BE2C (cell line): ENCODE results near the gene TMEM170A.
"Not testable (repeated sequence)": the region's sequence is repeated elsewhere in the genome, so short reads cannot be mapped to it uniquely, and the experiment has no call there.

Experiments
- DNase-seq: peaks from one replicate; pipeline ENCODE4 v3.0.0-alpha.2; 2020
- H3K27me3 ChIP-seq: fragments of 250-450 bp; sonication (Bioruptor Pico); 2 replicates; pipeline ENCODE4 v1.5.1; 2020; ENCODE audit warnings: mild to moderate bottlenecking
- H3K36me3 ChIP-seq: fragments of 250-450 bp; sonication (Bioruptor Pico); 2 replicates; pipeline ENCODE4 v1.5.1; 2020; ENCODE audit warnings: mild to moderate bottlenecking
- H3K4me1 ChIP-seq: fragments of 250-450 bp; sonication (Bioruptor Pico); 2 replicates; pipeline ENCODE4 v1.5.1; 2020
- H3K4me3 ChIP-seq: 2 replicates; pipeline ENCODE4 v1.5.1; 2011; ENCODE audit warnings: low read depth, low read length
- H3K9me3 ChIP-seq: fragments of 250-450 bp; sonication (Bioruptor Pico); 2 replicates; pipeline ENCODE4 v1.5.1; 2020
- TF ChIP-seq, protein P1 (sequence below): IDR thresholded peaks from 2 replicates; pipeline ENCODE4 v1.5.1; 2012; ENCODE audit warnings: mild to moderate bottlenecking, low read depth, low read length

Gene TMEM170A

GRCh38 chr16:75476817-75477216, 12.3 kb upstream of the TMEM170A start:
- H3K9me3 ChIP-seq = no peaks in the 10 kb centered on the region
- H3K27me3 ChIP-seq = no peaks in the 10 kb centered on the region
- no peaks in the 10 kb centered on the region for H3K36me3 ChIP-seq
- H3K4me3 ChIP-seq = no peak overlapping the region
- no peak for DNase-seq
- H3K4me1 ChIP-seq = no peaks in the 10 kb centered on the region
- TF ChIP-seq, protein P1, sequence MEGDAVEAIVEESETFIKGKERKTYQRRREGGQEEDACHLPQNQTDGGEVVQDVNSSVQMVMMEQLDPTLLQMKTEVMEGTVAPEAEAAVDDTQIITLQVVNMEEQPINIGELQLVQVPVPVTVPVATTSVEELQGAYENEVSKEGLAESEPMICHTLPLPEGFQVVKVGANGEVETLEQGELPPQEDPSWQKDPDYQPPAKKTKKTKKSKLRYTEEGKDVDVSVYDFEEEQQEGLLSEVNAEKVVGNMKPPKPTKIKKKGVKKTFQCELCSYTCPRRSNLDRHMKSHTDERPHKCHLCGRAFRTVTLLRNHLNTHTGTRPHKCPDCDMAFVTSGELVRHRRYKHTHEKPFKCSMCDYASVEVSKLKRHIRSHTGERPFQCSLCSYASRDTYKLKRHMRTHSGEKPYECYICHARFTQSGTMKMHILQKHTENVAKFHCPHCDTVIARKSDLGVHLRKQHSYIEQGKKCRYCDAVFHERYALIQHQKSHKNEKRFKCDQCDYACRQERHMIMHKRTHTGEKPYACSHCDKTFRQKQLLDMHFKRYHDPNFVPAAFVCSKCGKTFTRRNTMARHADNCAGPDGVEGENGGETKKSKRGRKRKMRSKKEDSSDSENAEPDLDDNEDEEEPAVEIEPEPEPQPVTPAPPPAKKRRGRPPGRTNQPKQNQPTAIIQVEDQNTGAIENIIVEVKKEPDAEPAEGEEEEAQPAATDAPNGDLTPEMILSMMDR = no peak

GRCh38 chr16:75475420-75475847, 10.9 kb upstream of the TMEM170A start:
- H3K4me3 ChIP-seq = no peak overlapping the region
- no peaks in the 10 kb centered on the region for H3K27me3 ChIP-seq
- H3K4me1 ChIP-seq = no peaks in the 10 kb centered on the region
- H3K36me3 ChIP-seq = no peaks in the 10 kb centered on the region
- no peak for DNase-seq
- TF ChIP-seq, protein P1 = no peak
- no peaks in the 10 kb centered on the region for H3K9me3 ChIP-seq

- Histone ChIP-seq H3K4me3 (no peak overlapping the region), H3K36me3 (no peaks in the 10 kb centered on the region)
- TF ChIP-seq, protein P1 = no peak
These were observed 8.7 kb upstream of the TMEM170A start for GRCh38 chr16:75472908-75473877.

DNA sequence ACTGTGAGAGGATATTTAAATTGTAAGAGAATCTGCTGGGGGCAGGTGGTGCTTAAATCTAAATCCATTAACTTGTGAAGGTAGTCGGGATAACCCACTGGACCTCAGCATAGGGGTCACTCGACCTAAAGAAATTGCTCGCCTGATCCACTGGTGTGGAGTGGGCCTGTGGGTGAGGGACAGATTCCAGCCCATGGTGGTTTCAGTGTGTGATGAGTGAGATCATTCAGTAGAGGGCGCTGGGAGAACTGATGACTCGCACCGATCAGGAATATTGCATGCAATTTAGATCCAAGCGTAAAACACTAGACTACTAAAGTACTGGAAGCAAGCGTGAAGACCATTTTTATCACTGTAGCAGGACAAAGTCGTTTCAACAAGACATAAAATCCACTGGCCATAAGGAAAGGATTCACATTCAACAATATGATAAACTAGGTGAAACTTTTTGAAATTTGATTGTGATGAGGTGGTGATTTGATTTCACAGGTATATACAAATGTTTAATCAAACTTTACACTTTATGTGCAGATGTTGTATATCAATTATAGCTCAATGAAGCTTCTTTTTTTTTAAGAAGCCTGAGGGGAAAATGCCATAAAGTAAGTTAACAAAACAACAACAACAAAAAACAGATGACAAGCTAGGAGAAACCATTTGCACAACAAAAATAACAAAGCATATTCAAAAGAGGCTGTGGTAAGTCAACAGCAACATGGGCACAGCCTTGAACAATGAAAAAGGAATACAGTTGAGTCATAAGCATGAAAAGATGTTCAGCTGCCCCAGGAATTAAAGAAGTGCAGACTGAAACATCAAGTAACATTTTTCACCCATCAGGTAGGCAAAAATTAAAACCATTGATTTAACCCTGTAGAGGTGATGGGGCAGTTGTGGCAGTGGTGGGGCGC, 7.5 kb upstream of the TMEM170A start:
- Histone ChIP-seq H3K9me3 (no peaks in the 10 kb centered on the region), H3K27me3 (no peaks in the 10 kb centered on the region), H3K4me3 (no peak overlapping the region), H3K36me3 (no peaks in the 10 kb centered on the region), H3K4me1 (no peaks in the 10 kb centered on the region)
- TF ChIP-seq, protein P1 = peak; percentile 93
- peak; percentile 61 for DNase-seq

More at GRCh38 chr16:75472908-75473877, 8.7 kb upstream of the TMEM170A start:
- H3K27me3 ChIP-seq = no peaks in the 10 kb centered on the region
- DNase-seq = no peak
- no peaks in the 10 kb centered on the region for H3K4me1 ChIP-seq
- H3K9me3 ChIP-seq = no peaks in the 10 kb centered on the region

DNA sequence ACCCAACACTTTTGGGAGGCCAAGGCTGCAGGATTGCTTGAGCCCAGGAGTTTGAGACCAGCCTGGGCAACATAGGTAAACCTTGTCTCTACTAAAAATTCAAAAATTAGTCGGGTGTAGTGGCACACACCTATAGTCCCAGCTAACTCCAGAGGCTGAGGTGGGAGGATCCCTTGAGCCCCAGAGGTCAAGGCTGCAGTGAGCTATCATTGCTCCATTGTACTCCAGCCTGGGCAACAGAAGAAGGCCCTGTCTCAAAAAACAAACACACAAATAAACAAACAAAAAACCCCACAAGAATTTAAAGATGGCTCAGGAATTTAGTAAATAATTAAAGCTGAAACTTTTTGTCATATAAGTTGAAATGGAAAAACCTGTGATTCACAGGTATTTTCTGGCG, 2.3 kb upstream of the TMEM170A start:
- H3K4me3 ChIP-seq = no peak overlapping the region
- no peaks in the 10 kb centered on the region for H3K27me3 ChIP-seq
- TF ChIP-seq, protein P1 = no peak

GRCh38 chr16:75463389-75464121, 934 bp downstream of the TMEM170A start:
- not testable (repeated sequence) for H3K9me3 ChIP-seq, H3K27me3 ChIP-seq, H3K4me1 ChIP-seq, H3K36me3 ChIP-seq
- H3K4me3 ChIP-seq = peak overlapping the region; percentile 62
- peak; percentile 56 for DNase-seq

More for the DNA sequence above, 2.3 kb upstream of the TMEM170A start:
- Histone ChIP-seq H3K9me3 (no peaks in the 10 kb centered on the region), H3K36me3 (no peaks in the 10 kb centered on the region), H3K4me1 (no peaks in the 10 kb centered on the region; the same call in 1 of the 2 replicates)
- no peak for DNase-seq
